Effector CD4-positive, alpha-beta T cell (primary cell): Measurements from ENCODE around the gene SPCS2.

Experiments
- DNase-seq: peaks from one replicate; pipeline ENCODE4 v3.0.0-alpha.2; 2020
- total RNA-seq: gene quantifications from one replicate; lab custom pipeline; 2026; lab: John Stamatoyannopoulos, UW

Gene SPCS2
- 11.8 reads per million, percentile 35 among the genes with 10 or more reads in this experiment for total RNA-seq

DNA sequence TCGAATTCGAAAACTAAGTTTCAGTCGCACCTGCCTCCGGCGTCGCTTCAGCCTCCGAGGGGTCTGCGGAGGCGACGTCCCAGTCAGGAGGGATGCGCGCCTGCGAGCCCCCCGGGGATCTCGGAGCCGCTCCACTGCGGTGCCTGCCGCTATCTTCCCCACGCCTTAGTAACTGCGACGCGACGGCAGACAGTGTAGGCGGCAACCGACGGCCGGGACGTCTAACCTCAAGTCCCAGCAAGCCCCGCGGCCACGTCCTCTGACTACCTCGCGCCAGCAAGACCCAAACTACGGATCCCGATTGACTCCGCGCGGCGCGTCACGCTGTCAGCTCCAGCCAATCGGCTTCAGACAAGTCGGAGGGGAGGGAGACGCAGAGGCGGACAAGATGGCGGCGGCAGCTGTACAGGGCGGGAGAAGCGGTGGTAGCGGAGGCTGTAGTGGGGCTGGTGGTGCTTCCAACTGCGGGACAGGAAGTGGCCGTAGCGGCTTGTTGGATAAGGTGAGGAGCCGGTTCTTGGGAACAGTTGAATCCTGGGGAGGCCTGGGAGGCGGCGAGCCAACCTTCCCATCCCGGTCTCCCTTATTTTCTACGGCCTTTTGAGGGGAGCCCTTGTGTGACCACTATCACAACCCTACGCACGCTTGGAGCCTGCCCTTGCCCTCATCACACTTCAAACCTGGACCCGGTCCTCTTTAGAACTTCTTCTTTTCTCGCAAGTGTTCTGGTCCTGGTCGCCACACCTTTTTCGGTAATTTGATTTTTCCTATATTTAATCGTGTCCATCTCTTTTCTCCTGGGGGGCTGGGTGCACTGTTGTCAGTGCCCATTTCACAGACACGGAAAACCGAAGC, at the start of gene SPCS2, which contains the start of gene XRRA1:
SPCS2 (plus strand) TSS at position 369 of the 855 bp plus-strand sequence; CDS start at position 389, 20 bp downstream.
XRRA1 (minus strand) TSS at position 194 of the 855 bp plus-strand sequence. CDS start 8,213 bp downstream, outside the sequence.
- peak; percentile 98 for DNase-seq

DNA sequence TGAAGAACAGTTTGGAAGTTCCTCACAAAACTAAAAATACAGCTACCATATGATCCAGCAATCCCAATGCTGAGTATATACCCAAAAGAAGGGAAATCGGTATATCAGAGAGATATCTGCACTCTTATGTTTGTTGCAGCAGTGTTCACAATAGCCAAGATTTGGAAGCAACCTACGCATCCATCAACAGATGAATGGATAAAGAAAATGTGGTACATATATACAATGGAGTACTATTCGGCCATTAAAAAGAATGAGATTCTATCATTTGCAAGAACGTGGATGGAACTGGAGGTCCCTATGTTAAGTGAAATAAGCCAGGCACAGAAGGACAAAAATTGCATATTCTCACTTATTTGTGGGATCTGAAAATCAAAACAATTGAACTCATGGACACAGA, 46.7 kb upstream of the SPCS2 start:
- no peak for DNase-seq

DNA sequence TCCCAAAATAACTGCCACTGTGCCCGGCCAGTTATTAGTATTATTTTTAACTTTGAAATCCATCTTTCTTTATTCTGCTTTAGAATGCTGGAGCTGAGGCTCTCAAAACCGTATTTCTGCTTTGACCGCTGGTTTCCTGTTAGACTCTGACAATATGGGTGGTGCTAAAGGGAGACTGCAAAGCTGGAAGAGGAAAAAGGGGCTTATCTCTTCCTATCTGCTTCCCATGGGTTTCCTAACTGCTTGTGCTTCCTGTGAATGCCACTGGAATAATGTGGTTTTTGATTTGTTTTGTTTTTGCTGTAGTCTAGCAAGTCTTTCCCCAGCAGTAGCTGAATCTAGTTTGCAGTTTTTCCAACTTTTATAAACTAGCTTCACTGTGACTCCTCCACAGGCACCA, 43.7 kb upstream of the SPCS2 start:
- no peak for DNase-seq

DNA sequence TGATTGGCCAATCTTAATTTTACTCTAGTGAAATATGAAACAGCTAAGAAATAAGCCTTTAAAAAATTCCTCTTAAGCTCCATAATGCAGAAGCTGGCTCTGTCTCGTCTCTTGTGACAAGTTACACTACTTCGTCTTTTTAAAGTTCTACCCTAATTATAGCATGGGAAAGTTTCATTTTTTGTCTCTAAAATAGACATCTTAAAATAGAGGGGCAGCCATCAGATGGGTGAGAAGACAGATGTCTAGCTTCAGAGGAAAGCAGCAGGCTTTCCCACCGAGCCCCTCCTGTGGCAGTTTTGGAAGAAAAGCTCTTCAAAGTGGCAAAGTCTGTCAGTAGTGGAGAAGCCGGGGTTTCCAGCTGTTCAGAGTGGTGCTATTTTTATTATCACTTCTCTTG, 39.7 kb upstream of the SPCS2 start:
- no peak for DNase-seq

DNA sequence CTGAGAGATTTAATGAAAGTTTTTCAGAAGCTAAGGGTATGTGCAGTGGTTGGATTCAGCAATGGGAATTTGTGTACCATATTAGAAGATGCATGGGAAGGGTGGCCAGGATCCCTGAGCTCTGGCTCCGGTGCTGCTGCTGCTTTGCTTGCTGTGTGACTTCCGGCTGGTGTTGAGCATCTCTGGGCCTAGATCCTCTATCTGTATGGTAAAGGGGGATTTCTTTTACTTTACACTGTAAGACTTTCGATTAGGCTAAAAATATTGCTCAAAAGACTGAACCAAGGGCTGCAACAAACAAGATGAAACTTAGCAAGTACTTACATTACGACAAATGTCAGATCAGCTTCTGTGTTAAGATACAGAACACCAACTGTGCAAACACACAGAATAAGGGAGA, 39.3 kb upstream of the SPCS2 start:
- no peak for DNase-seq

DNA sequence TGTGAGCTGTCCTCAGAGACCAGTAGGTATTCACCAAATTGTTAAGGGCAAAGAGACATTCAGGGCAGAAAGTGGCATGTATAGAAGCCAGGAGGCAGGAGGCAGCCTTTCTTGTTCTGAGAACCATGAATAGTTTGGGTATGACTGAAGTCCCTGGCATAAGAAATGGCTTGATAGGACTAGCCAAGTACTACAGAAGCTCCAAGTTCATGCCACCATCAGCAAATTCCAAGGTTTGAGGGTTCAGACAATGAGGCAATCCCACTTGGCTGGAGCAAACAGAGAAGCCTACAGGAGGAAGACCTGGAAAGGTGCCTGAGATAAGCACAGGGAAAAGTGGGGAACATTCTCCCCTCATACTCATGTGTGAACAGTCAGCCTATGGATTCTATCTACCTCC, 25.9 kb upstream of the SPCS2 start:
- DNase-seq = no peak

DNA sequence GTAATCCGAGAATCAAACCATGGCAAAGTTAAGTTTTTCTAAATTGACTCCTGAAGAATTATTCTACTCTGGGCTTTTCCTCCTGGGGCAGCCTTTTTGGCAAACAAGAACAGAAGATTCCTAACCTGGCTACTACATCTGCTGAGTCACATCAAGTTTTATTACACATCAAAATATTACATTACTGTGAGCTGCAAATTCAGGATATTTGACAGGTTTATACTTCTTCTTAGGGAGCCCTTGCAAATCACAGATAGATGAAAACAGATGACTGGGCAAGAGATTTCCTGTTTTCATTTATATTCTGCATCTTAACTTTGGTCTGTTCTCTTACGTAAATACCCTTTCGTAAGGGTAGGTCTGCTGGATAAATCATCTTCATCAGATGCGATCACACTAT, 23.8 kb upstream of the SPCS2 start:
- no peak for DNase-seq

DNA sequence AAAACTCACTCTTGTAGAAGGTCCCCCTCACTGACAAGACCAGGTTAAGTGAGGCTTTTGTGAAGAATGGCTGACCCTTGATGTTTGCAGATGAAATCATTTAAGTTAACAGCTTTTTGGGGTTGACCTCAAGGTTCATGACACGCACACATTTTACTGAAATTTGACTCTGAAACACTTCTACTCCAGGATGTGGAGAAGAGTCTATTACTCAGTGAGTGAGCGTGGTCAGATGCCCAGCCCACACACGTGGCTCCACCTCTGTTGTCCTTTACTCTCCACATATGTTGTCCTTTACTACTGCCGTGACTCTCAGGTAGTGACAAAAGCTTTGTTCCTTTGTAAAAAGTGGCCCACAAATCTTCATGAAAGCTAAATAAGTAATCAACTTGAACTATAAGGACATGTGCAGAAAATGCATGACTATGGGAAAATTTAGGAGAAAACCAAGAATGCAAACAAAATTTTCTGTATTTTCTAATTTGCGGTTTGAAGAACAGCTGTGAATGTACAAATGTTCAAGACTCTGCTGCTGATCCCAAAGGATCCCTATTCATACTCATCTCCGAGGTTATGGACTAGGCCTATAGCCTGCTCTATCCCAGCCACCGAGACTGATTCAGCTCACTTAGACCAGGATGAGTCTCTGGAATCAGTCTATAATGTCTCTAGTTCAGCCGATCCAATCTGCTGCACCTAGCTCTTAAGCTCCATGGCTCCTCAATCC, 22.6 kb upstream of the SPCS2 start:
- DNase-seq = no peak

DNA sequence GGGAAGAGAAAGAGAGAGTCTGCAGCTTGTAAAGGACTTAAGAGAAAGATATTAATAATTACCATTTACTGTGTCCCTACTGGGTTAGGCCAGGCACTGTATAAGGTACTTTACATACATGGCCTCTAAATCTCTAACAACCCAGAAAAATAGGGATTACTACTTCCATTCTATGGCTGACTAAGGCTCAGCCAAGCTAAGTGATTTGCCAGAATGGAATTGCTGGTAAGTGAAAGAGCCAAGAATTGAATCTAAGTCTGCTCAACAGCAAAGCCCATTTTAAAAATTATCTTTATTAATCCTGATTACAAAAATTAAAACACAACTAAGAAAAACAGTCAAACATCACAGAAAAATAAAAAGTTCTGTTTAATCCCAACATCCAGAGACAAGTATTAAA, 21.6 kb upstream of the SPCS2 start:
- no peak for DNase-seq

DNA sequence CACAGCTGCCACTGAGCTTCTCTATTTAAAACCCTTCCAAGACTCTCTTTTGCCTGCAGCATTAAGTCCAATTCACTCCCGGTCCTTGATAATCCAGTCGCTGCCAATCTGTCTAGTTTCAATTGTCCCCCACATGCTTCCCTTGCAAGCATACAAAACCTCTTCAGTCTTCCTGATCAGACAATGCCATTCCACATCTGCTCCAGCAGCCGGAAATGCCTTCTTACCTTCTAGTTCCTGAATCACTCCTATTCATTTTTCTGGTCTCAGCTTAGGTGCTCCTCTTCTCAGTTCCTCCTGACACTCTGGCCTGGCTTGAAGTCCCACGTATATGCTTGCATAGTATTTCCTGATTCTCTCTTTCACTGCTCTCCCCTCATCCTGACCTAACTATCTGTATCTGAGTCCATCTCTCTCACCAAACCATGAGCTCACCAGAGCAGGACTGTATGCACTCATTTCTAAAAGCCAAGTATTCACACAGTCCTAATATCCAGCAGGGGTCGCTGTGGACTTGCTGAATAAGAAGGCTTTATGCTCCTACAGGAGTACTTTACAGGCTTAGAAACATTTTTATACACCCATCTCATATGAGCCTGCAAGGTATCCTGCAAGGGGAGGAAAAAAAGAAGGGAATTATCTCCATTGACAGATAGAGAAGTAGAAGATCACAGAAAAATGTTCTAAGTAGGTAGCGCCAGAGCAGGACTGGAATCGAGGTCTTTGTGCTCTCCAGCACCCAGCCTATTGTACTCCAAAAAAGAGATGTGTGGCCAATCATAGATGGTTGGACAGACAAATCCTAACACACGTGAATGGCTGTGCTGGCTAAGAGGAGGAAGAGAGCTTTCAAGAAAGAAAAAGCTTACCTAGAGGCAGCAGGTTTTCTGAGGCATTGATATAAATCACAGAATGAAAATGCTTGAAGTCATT, 19.4 kb upstream of the SPCS2 start:
- peak; percentile 56 for DNase-seq

DNA sequence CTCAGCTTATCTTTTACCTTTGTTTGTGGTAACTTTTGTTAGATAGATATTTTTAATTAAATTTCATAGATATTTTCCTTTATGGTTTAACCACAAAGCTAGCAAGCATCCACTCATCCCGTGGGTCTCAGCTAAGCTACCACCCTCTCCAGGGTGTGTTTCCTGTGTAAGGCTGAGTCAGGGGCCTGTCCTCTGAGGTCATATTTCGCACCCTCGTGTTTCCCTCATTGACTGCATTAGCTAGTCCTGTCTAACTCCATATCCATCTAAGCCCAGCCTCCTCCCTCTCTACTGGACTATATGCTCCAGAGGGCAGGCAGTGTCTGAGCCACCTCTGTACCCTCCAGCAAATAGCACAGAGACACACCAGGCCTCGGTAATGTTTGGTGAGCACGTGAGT, 16.9 kb upstream of the SPCS2 start:
- DNase-seq = no peak

DNA sequence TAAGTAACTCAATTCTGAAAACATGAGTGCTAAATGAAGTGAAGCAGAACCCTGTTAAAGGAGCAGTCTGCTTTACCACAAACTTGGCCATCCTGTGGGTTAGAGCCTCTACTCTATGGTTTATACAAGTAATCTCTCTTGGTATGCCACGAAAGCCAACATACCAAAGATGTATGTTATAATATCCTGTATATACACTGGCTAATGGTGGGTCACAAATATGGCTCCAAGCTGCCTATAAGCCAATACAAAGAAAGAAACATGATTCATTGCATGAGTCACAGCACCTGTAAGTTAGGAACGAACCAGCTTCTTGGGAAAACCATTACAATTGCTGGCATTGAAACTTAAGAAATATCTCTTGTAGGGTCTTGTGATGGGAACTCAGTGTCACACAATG, 16.3 kb upstream of the SPCS2 start:
- DNase-seq = no peak

DNA sequence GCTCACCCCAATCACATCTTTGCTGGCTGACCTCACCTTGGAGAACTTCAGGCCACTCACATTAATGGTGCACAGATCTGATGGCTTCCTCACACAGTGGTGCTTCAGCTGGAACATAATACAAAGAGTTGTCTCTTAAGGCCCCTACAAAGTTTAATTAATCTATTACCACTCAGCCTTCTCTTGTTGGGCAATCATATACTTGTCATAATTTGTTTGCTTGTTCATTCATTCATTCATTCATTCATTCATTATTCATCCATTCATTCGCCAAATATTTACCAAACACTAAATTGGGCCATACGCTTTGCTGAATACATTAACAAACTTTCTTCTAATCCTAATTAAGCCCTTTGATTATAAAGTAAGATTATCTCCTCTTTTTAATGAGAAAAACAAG, 15.3 kb upstream of the SPCS2 start:
- no peak for DNase-seq

DNA sequence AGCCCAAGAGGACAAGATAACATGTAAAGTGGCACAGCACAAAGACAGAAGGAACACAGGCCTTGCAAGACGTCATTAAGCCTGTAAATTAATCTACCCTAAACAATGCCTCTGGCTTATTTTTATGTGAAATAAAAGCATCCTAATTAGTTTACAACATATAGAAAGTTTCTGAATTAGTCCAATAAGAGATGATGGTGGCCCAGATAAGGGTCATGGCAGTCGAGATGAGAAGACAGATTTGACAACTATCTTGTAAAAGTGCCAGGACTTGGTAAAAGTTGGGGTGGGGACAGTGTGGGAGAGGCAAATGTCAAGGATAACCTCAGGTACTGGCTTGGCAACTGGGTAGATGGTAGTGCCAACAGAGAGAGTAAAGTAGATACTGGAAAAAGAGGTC, 13.8 kb upstream of the SPCS2 start:
- no peak for DNase-seq

DNA sequence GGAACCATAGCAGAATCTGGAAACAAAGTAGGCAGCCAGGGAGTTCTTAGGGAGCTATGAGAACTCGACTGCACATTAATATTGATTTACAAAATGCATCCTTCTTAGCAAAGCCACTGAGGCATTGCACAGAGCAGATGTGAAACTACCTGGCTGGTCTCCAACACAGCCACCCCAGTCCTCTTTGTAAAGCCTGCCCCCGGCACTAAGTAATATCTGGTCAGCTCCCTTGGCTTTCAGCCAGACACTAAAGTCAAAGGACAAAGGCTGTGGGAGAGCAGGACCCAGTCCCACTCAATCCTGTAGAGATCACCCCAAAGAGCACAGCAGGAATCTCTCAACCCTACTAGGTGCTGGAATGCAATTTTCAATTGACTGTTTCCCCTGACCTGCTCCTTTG, 13.0 kb upstream of the SPCS2 start:
- no peak for DNase-seq

DNA sequence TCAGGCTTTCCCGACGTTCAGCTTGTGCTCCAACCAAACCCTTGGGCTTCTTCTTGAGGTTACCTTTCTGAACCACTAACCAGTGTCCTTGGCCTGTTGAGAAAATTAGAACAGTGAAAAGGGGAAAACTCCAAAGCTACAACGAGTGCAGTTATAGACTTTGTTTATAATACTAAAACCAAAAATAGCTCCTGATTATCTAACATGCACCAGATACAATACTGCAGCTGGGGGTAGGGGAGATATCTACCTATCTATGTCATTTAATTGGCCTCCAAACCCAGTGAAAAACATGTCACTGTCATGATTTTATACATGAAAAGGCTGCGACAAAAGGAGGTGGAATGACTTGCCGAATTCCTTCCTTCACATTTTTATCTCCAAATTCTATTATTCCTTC, 12.1 kb upstream of the SPCS2 start:
- DNase-seq = no peak

DNA sequence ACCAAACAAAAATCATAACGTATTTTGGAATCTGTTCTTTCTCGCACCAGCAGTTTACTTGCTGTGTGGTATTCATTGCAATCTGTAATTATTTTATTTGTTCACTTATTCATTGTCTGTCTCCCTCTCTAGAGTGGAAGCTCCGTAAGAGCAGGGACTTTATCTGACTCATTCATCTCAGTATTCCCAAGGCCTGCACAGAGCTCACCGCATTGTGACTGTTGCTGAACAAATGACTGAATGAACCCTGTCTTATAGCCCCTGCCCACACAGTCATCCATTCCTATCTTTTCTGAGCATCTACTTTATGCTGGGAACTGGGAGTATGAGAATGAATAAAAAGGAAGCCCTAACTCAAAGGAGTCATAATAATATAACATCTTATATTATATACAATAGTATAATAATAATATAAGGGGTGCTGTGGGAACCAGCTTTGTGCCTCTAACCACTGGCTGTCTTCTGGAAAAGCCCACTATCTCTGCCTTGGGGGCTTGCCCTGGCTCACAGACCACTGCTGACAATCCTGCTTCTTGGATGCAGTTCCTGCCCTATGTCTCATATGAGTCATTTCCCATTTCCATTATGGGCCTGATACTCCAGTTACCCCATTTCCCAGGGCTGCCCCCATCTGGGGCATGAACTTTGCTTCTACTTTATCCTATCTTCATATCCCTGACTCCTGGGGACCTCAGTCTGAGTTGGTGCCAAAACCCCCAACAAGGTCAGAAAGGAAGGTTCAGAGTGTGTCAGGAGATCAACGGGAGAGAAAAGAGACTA, 11.2 kb upstream of the SPCS2 start:
- DNase-seq = no peak

DNA sequence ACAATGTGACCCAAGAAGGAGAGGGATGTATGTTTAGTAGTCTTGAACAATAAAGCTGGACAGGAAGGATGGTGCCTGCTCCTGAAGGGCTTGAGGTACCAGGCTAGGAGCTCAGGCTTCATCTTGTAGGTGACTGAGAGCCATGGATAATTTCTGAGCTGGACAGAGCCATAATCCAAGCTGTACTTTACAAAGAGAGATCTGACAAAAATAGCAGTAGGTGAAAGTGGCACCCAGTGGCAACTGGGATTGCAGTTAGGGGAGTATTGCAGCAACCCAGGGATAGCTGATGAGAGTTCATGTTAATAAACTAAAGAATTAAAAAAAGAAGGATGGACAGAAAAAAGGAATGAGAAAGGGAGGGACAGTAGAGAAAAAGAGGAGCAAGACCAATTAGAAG, 7.6 kb upstream of the SPCS2 start:
- DNase-seq = no peak

DNA sequence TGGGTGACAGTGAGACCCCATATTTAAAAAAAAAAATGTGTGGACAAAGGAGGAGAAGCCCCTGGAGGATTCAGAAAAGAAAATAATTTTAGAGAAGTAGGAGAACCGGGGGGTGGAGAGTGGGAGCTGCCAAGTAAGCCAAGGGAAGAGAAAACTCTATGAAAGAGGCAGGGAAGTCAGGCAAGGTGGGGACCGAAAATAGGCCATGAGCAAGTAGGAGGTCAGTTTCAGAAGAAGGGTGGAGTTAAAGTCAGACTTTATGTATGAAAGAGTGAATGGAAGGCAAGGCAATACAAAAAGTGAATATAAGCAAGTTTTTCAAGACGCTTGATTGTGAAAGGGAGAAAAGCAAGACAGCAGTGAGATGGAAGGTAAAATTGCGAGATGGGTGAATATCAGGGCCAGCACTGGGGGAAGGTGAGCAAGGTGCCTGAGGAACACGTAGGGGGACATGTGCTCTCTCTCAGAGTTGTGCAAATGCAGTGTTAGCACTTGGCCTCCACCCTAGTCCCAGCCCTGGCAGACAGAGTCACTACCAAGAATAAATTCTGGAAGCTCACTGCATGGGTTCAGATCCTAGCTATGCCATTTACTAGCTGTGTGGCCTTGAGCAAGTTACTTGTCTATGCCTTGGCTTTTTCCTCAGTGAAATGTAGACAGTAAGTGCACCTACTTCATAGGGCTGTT, 6.8 kb upstream of the SPCS2 start:
- DNase-seq = no peak

DNA sequence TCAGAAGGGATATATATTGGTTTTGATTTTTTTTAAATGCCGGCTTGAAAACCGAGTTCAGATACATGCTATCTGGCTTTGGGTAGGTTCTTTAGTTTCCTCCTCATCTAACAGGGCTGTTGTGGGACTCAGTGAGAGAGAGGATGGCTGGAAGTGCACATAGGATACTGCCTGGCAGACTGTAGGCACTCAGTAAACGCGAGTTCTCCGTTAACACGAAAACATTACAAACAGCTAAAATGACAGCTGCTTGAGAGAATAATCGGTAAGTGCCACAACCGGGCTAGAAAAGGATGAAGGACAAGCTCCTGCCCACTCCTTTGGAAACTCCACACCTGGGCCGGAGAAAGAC, 544 bp upstream of the SPCS2 start:
- no peak for DNase-seq

DNA sequence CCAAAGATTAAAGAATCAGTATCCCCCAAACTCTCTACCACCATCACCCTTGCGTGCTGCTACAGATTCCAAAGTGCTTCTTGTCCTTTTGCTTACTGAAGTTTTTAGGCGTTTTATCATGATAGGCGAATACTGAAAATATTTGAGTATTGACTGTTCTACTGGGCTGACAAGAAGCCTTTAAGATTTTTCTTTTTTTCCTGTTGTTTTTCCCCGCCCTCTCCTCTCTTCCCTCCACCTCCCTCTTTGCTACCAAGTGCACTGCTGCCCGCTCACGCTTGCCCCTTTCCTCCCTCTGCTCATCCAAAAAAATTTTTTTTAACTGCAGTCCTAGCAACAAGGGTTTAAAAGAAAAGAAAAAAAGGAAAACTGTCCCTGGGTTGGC, 679 bp downstream of the SPCS2 start:
- no peak for DNase-seq
